Omental fat pad (tissue), 4 donors: ENCODE data around the gene SRGN. TPM values are rescaled to one million over a fixed set of nuclear protein-coding genes. Genes with fewer than 3 reads are reported as not detected.

Experiments used
- ATAC-seq: fragments of 150-250 bp; one replicate; pipeline ENCODE4 v1.9.1; 2016; ENCODE audit warnings: mild to moderate bottlenecking, moderate library complexity; ENCODE audit not compliant: low FRiP score
- DNase-seq: peaks from one replicate; pipeline ENCODE4 v3.0.0-alpha.2; 2019; ENCODE audit warnings: low spot score
- CTCF ChIP-seq, 3 donors: fragments of 450-650 bp; IDR thresholded peaks; one replicate each; pipeline ENCODE4 v1.5.1; 2016 to 2017; ENCODE audit warnings: antibody characterized with exemption in 3 of 3, mild to moderate bottlenecking in 3 of 3, moderate library complexity in 2 of 3
- total RNA-seq, 4 donors: library from RNA; depleted of rRNA; stranded (reverse); fragments of >200 nt; gene quantifications; one replicate each; pipeline ENCODE4 v1.1.0, GENCODE V29; 2016

SRGN gene
- total RNA-seq, 4 donors from 2014 or later: 289 to 481 (median 419) TPM

GRCh38 chr10:69055241-69055640 lies 32.7 kb upstream of the SRGN start:
- DNase-seq: no peak
- no peak for TF ChIP-seq CTCF (IDR thresholded peaks at IDR 0.05)
- ATAC-seq: no peak

GRCh38 chr10:69056129-69056528 lies 31.8 kb upstream of the SRGN start:
- DNase-seq (no peak), ATAC-seq (no peak)
- TF ChIP-seq CTCF (IDR thresholded peaks at IDR 0.05): no peak

GRCh38 chr10:69056536-69057260 lies 31.2 kb upstream of the SRGN start:
- DNase-seq (no peak), ATAC-seq (no peak)
- no peak for TF ChIP-seq CTCF (IDR thresholded peaks at IDR 0.05)

GRCh38 chr10:69057261-69057950 lies 30.5 kb upstream of the SRGN start:
- TF ChIP-seq CTCF (IDR thresholded peaks at IDR 0.05): no peak
- ATAC-seq: no peak
- DNase-seq: no peak

- DNase-seq: no peak
- ATAC-seq: no peak
- TF ChIP-seq CTCF (IDR thresholded peaks at IDR 0.05): no peak
These were observed 30.0 kb upstream of the SRGN start for GRCh38 chr10:69057951-69058297.

GRCh38 chr10:69060127-69060798 lies 27.6 kb upstream of the SRGN start:
- TF ChIP-seq CTCF (IDR thresholded peaks at IDR 0.05): no peak
- no peak for DNase-seq
- ATAC-seq: no peak
